OCI-LY3 (cell line): ENCODE data around the gene COL12A1.

ENCODE experiments used
- H2AFZ ChIP-seq: fragments of 200-600, 300-600 bp; shearing (Covaris generic); 2 replicates; pipeline ENCODE4 v1.6.0; 2014; ENCODE audit warnings: antibody characterized with exemption, low read depth, low read length
- H3K27ac ChIP-seq: fragments of 200-600, 300-600 bp; sonication (generic); 2 replicates; pipeline ENCODE4 v1.5.1; 2014; ENCODE audit warnings: mild to moderate bottlenecking, low read length, moderate library complexity, mixed read lengths
- H3K27me3 ChIP-seq: fragments of 200-600, 300-600 bp; sonication (generic); 2 replicates; pipeline ENCODE4 v1.6.1; 2014; ENCODE audit warnings: low read depth, low read length, mixed read lengths
- H3K36me3 ChIP-seq: fragments of 200-600, 300-600 bp; sonication (generic); replicated peaks from 2 replicates; pipeline ENCODE3; 2014; ENCODE audit warnings: low read depth, low read length, mixed read lengths
- H3K4me1 ChIP-seq: fragments of 300-600, 200-600 bp; sonication (generic); 2 replicates; pipeline ENCODE4 v1.6.1; 2014; ENCODE audit warnings: low read length, mixed read lengths
- H3K4me2 ChIP-seq: fragments of 200-600, 300-600 bp; sonication (generic); 2 replicates; pipeline ENCODE4 v1.6.1; 2014; ENCODE audit warnings: low read length, mixed read lengths
- H3K4me3 ChIP-seq: fragments of 300-600, 200-600 bp; sonication (generic); 2 replicates; pipeline ENCODE4 v1.5.1; 2014; ENCODE audit warnings: antibody characterized with exemption, mild to moderate bottlenecking, low read length, moderate library complexity
- H3K79me2 ChIP-seq: fragments of 300-600, 200-600 bp; shearing (Covaris generic); 2 replicates; pipeline ENCODE4 v1.6.1; 2014; ENCODE audit warnings: mild to moderate bottlenecking, low read length, mixed read lengths
- H3K9ac ChIP-seq: fragments of 300-600, 200-600 bp; shearing (Covaris generic); 2 replicates; pipeline ENCODE4 v1.6.0; 2014; ENCODE audit warnings: mild to moderate bottlenecking, low read length, moderate library complexity
- H3K9me3 ChIP-seq: fragments of 200-600, 300-600 bp; shearing (Covaris generic); 2 replicates; pipeline ENCODE4 v1.6.1; 2014; ENCODE audit warnings: low read length, mixed read lengths; ENCODE audit not compliant: insufficient read depth
- H4K20me1 ChIP-seq: fragments of 200-600, 300-600 bp; sonication (generic); 2 replicates; pipeline ENCODE4 v1.6.1; 2016; ENCODE audit warnings: low read length, mixed read lengths; ENCODE audit not compliant: insufficient read depth
- EZH2phosphoT487 ChIP-seq: fragments of 200-600 bp; shearing (Covaris generic); IDR thresholded peaks from 2 replicates; pipeline ENCODE4 v1.6.1; 2018; ENCODE audit warnings: antibody characterized with exemption, mixed run types, low read depth
- TF ChIP-seq, protein P1 (sequence below): fragments of 200-600, 300-600 bp; sonication (generic); IDR thresholded peaks from 2 replicates; pipeline ENCODE4 v1.5.1; 2014; ENCODE audit warnings: antibody characterized with exemption, low read length, low read depth

Gene COL12A1

DNA sequence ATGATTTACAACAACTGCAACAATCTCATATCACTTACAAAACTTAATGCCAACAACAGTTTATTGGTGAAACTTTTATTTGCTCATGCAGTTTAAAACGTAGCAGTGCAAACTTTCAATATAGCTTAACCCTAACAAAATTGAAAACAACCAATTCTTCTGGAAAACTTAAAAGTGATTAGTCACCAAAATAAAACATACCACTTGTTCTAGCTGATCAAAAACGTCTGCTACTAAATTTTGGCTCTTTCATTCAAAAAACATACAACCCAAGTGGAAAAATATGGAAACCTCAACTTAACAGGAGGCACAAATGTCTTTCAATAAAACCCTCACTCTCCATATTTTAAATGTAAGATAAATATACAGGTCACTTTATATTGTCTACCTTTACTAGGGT, 39.6 kb downstream of the COL12A1 start:
- H3K9ac ChIP-seq: no peak overlapping the region
- TF ChIP-seq, protein P1, sequence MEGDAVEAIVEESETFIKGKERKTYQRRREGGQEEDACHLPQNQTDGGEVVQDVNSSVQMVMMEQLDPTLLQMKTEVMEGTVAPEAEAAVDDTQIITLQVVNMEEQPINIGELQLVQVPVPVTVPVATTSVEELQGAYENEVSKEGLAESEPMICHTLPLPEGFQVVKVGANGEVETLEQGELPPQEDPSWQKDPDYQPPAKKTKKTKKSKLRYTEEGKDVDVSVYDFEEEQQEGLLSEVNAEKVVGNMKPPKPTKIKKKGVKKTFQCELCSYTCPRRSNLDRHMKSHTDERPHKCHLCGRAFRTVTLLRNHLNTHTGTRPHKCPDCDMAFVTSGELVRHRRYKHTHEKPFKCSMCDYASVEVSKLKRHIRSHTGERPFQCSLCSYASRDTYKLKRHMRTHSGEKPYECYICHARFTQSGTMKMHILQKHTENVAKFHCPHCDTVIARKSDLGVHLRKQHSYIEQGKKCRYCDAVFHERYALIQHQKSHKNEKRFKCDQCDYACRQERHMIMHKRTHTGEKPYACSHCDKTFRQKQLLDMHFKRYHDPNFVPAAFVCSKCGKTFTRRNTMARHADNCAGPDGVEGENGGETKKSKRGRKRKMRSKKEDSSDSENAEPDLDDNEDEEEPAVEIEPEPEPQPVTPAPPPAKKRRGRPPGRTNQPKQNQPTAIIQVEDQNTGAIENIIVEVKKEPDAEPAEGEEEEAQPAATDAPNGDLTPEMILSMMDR: no peak
- TF ChIP-seq EZH2phosphoT487: no peak
- H3K36me3 ChIP-seq: no peaks in the 10 kb centered on the region
- no peaks in the 10 kb centered on the region for H3K79me2 ChIP-seq
- no peak overlapping the region for H3K4me2 ChIP-seq
- H3K4me3 ChIP-seq: no peak overlapping the region
- H3K9me3 ChIP-seq: no peaks in the 10 kb centered on the region
- no peaks in the 10 kb centered on the region for H3K4me1 ChIP-seq
- H3K27ac ChIP-seq: no peak overlapping the region
- H4K20me1 ChIP-seq: no peaks in the 10 kb centered on the region
- no peak overlapping the region for H2AFZ ChIP-seq
- no peaks in the 10 kb centered on the region for H3K27me3 ChIP-seq

DNA sequence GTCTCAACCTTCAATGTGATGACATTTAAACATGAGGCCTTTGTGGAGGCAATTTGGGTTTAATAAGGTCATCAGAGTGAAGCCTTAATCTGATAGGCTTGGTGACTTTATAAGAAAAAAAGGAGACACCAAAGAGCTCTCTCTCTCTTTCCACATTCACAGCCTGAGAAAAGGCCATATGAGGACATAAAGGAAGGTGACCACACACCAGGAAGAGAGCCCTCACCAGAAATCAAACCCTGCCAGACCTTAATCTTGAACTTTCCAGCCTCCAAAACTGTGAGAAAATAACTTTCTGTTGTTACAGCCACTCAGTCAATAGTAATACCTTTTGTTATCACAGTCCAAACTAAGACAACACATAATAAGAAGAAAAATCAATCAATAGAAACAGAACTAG, 47.7 kb downstream of the COL12A1 start:
- Histone ChIP-seq H3K27me3 (no peaks in the 10 kb centered on the region), H3K79me2 (no peaks in the 10 kb centered on the region), H3K9me3 (no peaks in the 10 kb centered on the region), H3K9ac (no peak overlapping the region), H3K36me3 (no peaks in the 10 kb centered on the region), H3K4me2 (no peak overlapping the region), H3K4me1 (no peaks in the 10 kb centered on the region), H3K27ac (no peak overlapping the region), H3K4me3 (no peak overlapping the region), H2AFZ (no peak overlapping the region), H4K20me1 (no peaks in the 10 kb centered on the region)
- TF ChIP-seq, protein P1: no peak
- TF ChIP-seq EZH2phosphoT487: no peak

DNA sequence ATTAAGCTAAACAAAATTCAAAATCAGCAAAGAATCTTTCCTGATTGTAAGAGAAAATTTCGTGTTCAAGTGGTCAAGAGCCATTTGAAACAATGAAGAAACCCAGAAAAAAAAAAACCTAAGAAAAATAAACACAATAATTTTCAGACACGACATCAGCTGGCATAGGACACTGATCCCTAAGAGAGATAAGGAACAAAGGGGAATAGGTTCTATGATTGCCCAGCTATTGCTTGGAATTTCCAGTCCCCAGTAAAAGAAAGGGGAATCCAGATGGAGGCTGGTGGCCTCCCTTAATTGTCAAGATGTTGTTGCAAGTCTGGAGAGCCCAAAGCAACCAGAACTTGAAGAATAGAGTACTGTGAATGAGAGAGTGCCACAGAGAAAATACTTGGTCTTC, 48.5 kb downstream of the COL12A1 start:
- Histone ChIP-seq H3K79me2 (no peaks in the 10 kb centered on the region), H3K27me3 (no peaks in the 10 kb centered on the region), H4K20me1 (no peaks in the 10 kb centered on the region), H3K9ac (no peak overlapping the region), H3K9me3 (no peaks in the 10 kb centered on the region), H3K36me3 (no peaks in the 10 kb centered on the region), H3K4me3 (no peak overlapping the region), H3K4me1 (no peaks in the 10 kb centered on the region), H3K27ac (no peak overlapping the region), H3K4me2 (no peak overlapping the region), H2AFZ (no peak overlapping the region)
- TF ChIP-seq, protein P1: no peak
- no peak for TF ChIP-seq EZH2phosphoT487

DNA sequence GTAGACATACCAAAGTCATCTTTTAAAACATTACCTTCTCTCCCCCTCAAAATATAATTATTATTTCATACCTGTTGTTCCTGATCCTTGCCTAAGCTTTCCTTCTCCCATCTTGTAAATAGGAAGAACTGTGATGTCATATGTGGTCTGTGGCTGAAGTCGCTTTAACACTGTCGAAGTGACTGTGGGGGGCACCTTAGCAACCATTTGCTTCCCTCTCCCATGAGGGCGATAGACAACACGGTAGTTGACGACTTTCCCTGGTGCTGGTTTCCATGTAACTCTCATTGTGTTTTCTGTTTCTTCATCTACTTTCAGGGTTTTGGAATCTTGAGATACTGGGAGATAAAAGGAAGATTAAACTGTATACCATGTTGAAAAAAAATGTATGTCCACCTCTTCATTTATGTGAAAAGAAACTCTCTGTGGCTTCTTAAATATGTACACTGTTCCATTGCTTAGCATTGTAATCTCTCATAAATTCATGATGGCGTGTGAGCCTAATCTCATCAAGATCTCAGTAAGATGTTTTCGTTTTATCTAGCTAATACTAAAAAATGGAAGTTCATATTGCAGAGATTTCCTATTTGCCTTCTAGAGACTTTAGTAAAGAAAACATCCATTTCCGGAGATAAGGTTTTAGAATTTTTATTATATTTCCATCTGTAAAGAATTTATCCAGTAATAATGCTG, 49.5 kb downstream of the COL12A1 start:
- H3K4me1 ChIP-seq: no peaks in the 10 kb centered on the region
- no peaks in the 10 kb centered on the region for H3K79me2 ChIP-seq
- H3K9me3 ChIP-seq: no peaks in the 10 kb centered on the region
- H4K20me1 ChIP-seq: no peaks in the 10 kb centered on the region
- TF ChIP-seq EZH2phosphoT487: no peak
- TF ChIP-seq, protein P1: no peak
- no peaks in the 10 kb centered on the region for H3K36me3 ChIP-seq
- no peak overlapping the region for H2AFZ ChIP-seq
- H3K27ac ChIP-seq: no peak overlapping the region
- no peaks in the 10 kb centered on the region for H3K27me3 ChIP-seq
- no peak overlapping the region for H3K9ac ChIP-seq
- H3K4me3 ChIP-seq: no peak overlapping the region
- H3K4me2 ChIP-seq: no peak overlapping the region
